Measurements from ENCODE around the gene CYP26C1. TPM values are rescaled to one million over a fixed set of nuclear protein-coding genes. Genes with fewer than 3 reads are reported as not detected.
A peak's percentile ranks its signal among the peaks of the same experiment; 100 is the strongest.

Gene CYP26C1
- total and polyA plus RNA-seq, 4 experiments from 2014 or later = 0.08 to 0.22 (median 0.20) TPM; not detected in 1

DNA sequence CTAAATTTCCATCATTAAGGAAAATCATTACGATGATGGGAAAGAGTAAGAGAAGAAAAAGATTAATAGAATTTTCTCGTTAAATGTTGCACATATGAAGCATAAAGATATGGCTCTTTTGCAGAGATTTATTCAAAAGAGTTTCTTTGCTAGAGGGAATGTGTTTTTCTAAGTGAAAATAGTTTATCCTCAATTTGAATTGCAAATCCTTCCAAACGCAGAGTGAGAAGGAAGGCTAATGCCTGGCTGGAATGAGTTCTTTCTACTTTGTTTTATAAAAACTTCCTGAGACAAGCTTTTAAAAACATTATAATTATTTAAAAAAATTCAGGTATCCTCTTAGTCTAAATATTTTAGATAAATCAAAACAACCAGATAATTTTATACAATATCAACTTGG, 27.2 kb downstream of the CYP26C1 start:
- H3K4me3 ChIP-seq (ENCODE audit: low read length in 2 of 2) = no peak overlapping the region
- H3K36me3 Mint-ChIP-seq = no peaks in the 10 kb centered on the region
- no peaks in the 10 kb centered on the region for H3K36me3 ChIP-seq (ENCODE audit: insufficient read depth, low read length)
- no peak overlapping the region for H3K4me3 Mint-ChIP-seq
- ChIA-PET CTCF (ENCODE audit: partially characterized antibody) (interaction anchor here (0.9 to 2.1 kb wide), 3 partner anchors 9 to 394 kb away, joined by 3 to 4 read pairs (median 4); partner anchors contain the start of gene MYOF), POLR2A (ENCODE audit: partially characterized antibody) (no interaction called here)
- H3K27me3 Mint-ChIP-seq = peaks cover 4 to 16% of the 10 kb centered on the region in 2 donors
- H3K27me3 ChIP-seq (ENCODE audit: insufficient read depth, low read length) = no peaks in the 10 kb centered on the region
- H3K27ac Mint-ChIP-seq = no peak overlapping the region
- no peaks in the 10 kb centered on the region for H3K4me1 Mint-ChIP-seq
- no peak overlapping the region for H3K27ac ChIP-seq (ENCODE audit: low read depth, low read length)
- H3K9me3 ChIP-seq (ENCODE audit: control insufficient read depth in 1 of 2, low read length in 2 of 2) = no peaks in the 10 kb centered on the region
- DNase-seq = no peak
- no peaks in the 10 kb centered on the region for H3K4me1 ChIP-seq (ENCODE audit: insufficient read depth, low read length)
- no peaks in the 10 kb centered on the region for H3K9me3 Mint-ChIP-seq
- intact Hi-C loops (cut with micrococcal nuclease) = no loop called here

DNA sequence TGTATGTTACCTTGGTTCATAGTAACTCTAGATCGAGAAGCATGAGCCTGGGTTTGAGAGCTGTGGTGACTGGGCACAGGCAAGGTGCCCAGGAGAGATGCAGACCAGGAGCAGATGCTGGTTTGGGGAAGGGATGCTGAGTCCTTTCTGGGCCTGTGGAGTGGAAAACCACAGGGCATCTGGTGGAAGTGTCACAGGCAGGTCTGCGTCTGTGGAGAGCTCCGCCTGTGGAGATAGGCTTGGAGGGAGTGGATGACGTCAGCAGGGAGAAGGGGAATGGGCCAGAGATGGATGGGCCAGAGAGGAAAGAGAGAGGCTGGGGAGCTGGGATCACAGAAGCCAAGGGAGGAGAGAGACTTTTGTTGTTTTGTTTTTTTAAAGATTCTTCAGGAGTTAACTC, 27.9 kb downstream of the CYP26C1 start:
- CTCF ChIA-PET (ENCODE audit: partially characterized antibody) = interaction anchor here (0.9 kb wide), 1 partner anchor 393 kb away, joined by 3 read pairs; the partner anchor contains the start of gene MYOF
- H3K27me3 Mint-ChIP-seq = peaks cover 6 to 13% of the 10 kb centered on the region in 2 donors
- H3K36me3 ChIP-seq (ENCODE audit: insufficient read depth, low read length) = no peaks in the 10 kb centered on the region
- H3K9me3 Mint-ChIP-seq = no peaks in the 10 kb centered on the region
- no peak overlapping the region for H3K4me3 ChIP-seq (ENCODE audit: low read length in 2 of 2)
- H3K27me3 ChIP-seq (ENCODE audit: insufficient read depth, low read length) = no peaks in the 10 kb centered on the region
- H3K27ac ChIP-seq (ENCODE audit: low read depth, low read length) = no peak overlapping the region
- H3K27ac Mint-ChIP-seq = no peak overlapping the region
- H3K4me1 ChIP-seq (ENCODE audit: insufficient read depth, low read length) = no peaks in the 10 kb centered on the region
- intact Hi-C loops (cut with micrococcal nuclease) = no loop called here
- no peaks in the 10 kb centered on the region for H3K4me1 Mint-ChIP-seq
- POLR2A ChIA-PET (ENCODE audit: partially characterized antibody) = no interaction called here
- H3K9me3 ChIP-seq (ENCODE audit: control insufficient read depth in 1 of 2, low read length in 2 of 2) = no peaks in the 10 kb centered on the region
- H3K4me3 Mint-ChIP-seq = peak overlapping the region in 1 of 8 donors; percentile 38
- no peaks in the 10 kb centered on the region for H3K36me3 Mint-ChIP-seq
- DNase-seq = no peak

DNA sequence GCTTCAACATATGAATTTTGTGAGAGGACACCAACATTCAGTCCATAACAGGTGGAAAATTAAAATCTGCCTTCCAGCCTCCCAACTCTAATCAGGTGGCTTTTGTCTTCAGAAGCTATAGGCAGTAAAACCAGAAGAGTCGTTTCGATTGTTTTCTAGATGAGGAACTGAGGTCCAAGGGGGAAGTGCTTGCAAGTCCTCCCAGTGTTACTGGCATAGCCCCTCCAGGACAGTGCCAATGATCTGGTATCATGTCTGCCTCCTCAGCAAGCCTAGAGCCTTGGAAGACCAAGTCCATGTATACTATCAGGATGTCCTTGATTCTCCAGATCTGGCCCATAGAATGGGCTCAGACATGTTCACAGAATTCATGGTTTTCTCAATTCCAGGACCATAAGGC, 30.0 kb downstream of the CYP26C1 start:
- H3K4me1 Mint-ChIP-seq = no peaks in the 10 kb centered on the region
- H3K36me3 Mint-ChIP-seq = no peaks in the 10 kb centered on the region
- H3K9me3 Mint-ChIP-seq = no peaks in the 10 kb centered on the region
- H3K27me3 ChIP-seq (ENCODE audit: insufficient read depth, low read length) = no peaks in the 10 kb centered on the region
- POLR2A ChIA-PET (ENCODE audit: partially characterized antibody) = no interaction called here
- intact Hi-C loops (cut with micrococcal nuclease) = no loop called here
- H3K4me1 ChIP-seq (ENCODE audit: insufficient read depth, low read length) = no peaks in the 10 kb centered on the region
- peaks cover 6 to 13% of the 10 kb centered on the region in 2 donors for H3K27me3 Mint-ChIP-seq
- H3K27ac Mint-ChIP-seq = no peak overlapping the region
- H3K27ac ChIP-seq (ENCODE audit: low read depth, low read length) = no peak overlapping the region
- no peaks in the 10 kb centered on the region for H3K9me3 ChIP-seq (ENCODE audit: control insufficient read depth in 1 of 2, low read length in 2 of 2)
- H3K36me3 ChIP-seq (ENCODE audit: insufficient read depth, low read length) = no peaks in the 10 kb centered on the region
- DNase-seq = no peak
- CTCF ChIA-PET (ENCODE audit: partially characterized antibody) = no interaction called here
- no peak overlapping the region for H3K4me3 Mint-ChIP-seq
- H3K4me3 ChIP-seq (ENCODE audit: low read length in 2 of 2) = no peak overlapping the region

DNA sequence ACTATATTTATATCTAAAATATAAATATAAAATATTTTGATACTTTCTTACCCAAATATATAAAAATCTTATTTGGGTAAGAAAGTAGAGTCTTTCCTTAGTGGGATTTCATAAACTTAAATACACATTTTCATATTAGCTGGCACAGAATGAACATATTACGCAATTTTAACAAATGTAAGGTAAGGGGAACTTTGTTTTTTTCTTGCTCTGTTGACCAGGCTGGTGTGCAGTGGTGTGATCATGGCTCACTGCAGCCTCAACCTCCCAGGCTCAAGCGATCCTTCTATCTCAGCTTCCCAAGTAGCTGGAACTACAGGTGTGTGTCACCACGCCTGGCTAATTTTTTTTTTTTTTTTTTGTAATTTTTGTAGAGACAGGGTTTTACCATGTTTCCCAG, 31.4 kb downstream of the CYP26C1 start:
- POLR2A ChIA-PET (ENCODE audit: partially characterized antibody) = no interaction called here
- Histone ChIP-seq H3K27ac (ENCODE audit: low read depth, low read length) (no peak overlapping the region), H3K4me3 (ENCODE audit: low read length in 2 of 2) (no peak overlapping the region), H3K27me3 (ENCODE audit: insufficient read depth, low read length) (no peaks in the 10 kb centered on the region), H3K4me1 (ENCODE audit: insufficient read depth, low read length) (no peaks in the 10 kb centered on the region), H3K36me3 (ENCODE audit: insufficient read depth, low read length) (no peaks in the 10 kb centered on the region), H3K9me3 (ENCODE audit: control insufficient read depth in 1 of 2, low read length in 2 of 2) (no peaks in the 10 kb centered on the region)
- DNase-seq = no peak
- CTCF ChIA-PET (ENCODE audit: partially characterized antibody) = interaction anchor here (0.7 kb wide), 1 partner anchor 313 kb away, joined by 3 read pairs; no protein-coding TSS in a partner anchor
- intact Hi-C loops (cut with micrococcal nuclease) = no loop called here
- H3K27me3 Mint-ChIP-seq = peaks cover 6 to 10% of the 10 kb centered on the region in 2 donors
- H3K9me3 Mint-ChIP-seq = no peaks in the 10 kb centered on the region
- no peak overlapping the region for H3K27ac Mint-ChIP-seq
- H3K36me3 Mint-ChIP-seq = no peaks in the 10 kb centered on the region
- H3K4me3 Mint-ChIP-seq = no peak overlapping the region
- H3K4me1 Mint-ChIP-seq = no peaks in the 10 kb centered on the region

DNA sequence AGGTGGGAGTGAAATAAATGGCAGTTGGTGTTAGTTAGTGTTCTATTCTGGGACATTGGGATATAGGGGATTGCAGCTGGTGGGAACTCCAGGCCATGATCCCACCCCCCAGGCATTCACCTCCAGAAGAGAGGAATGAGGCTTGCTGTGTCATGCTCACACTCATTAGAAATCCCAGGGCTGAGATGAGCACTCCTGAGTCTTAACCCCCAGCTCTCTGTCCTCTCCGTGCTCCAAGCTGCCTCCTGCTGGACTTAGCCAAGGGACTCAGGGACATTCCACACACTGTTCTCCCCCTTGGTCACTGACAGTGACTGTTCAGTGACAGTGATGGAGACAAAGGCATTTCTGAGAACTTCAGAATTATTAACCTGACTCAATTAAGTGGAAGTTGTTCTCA, 34.6 kb downstream of the CYP26C1 start:
- H3K36me3 Mint-ChIP-seq = no peaks in the 10 kb centered on the region
- peaks cover 0 to 2% of the 10 kb centered on the region in 2 donors for H3K27me3 Mint-ChIP-seq
- Histone ChIP-seq H3K36me3 (ENCODE audit: insufficient read depth, low read length) (no peaks in the 10 kb centered on the region), H3K27me3 (ENCODE audit: insufficient read depth, low read length) (no peaks in the 10 kb centered on the region), H3K9me3 (ENCODE audit: control insufficient read depth in 1 of 2, low read length in 2 of 2) (no peaks in the 10 kb centered on the region), H3K27ac (ENCODE audit: low read depth, low read length) (no peak overlapping the region), H3K4me1 (ENCODE audit: insufficient read depth, low read length) (no peaks in the 10 kb centered on the region), H3K4me3 (ENCODE audit: low read length in 2 of 2) (no peak overlapping the region)
- intact Hi-C loops (cut with micrococcal nuclease) = no loop called here
- ChIA-PET CTCF (ENCODE audit: partially characterized antibody) (interaction anchor here (1.3 kb wide), 1 partner anchor 21 kb away, joined by 4 read pairs; no protein-coding TSS in a partner anchor), POLR2A (ENCODE audit: partially characterized antibody) (no interaction called here)
- no peaks in the 10 kb centered on the region for H3K4me1 Mint-ChIP-seq
- peaks cover 0 to 2% (median 0%) of the 10 kb centered on the region in 8 donors for H3K9me3 Mint-ChIP-seq
- no peak overlapping the region for H3K4me3 Mint-ChIP-seq
- H3K27ac Mint-ChIP-seq = no peak overlapping the region
- DNase-seq = no peak

DNA sequence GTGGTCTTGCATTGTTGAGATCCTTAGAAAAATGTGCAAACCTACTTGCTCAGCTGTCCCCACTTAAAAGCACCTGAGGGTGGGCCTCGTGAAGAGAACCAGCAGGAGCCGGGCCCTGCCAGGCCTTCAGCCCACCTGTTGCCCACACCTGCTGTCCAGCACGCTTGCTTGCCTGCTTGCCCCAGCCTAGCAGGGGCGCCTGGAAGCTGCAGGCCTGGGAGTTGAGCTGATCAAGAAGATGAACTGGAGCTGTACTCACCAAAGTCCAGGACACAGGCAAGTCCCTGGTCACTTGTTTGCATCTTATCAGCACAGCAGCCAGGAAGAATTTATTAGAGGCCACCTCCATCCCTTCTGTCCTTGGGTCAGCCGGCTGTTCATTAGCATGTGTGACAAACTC, 36.3 kb downstream of the CYP26C1 start:
- no peak overlapping the region for H3K27ac Mint-ChIP-seq
- ChIA-PET POLR2A (ENCODE audit: partially characterized antibody) (interaction anchor here (0.7 kb wide), 1 partner anchor 9 kb away, joined by 3 read pairs; no protein-coding TSS in a partner anchor), CTCF (ENCODE audit: partially characterized antibody) (interaction anchor here (1.6 kb wide), 1 partner anchor 10 kb away, joined by 4 read pairs; no protein-coding TSS in a partner anchor)
- no peaks in the 10 kb centered on the region for H3K4me1 Mint-ChIP-seq
- peaks cover 0 to 2% (median 0%) of the 10 kb centered on the region in 8 donors for H3K9me3 Mint-ChIP-seq
- no peak overlapping the region for H3K27ac ChIP-seq (ENCODE audit: low read depth, low read length)
- H3K4me3 ChIP-seq (ENCODE audit: low read length in 2 of 2) = no peak overlapping the region
- peaks cover 0 to 2% of the 10 kb centered on the region in 2 donors for H3K27me3 Mint-ChIP-seq
- H3K4me1 ChIP-seq (ENCODE audit: insufficient read depth, low read length) = no peaks in the 10 kb centered on the region
- no peaks in the 10 kb centered on the region for H3K9me3 ChIP-seq (ENCODE audit: control insufficient read depth in 1 of 2, low read length in 2 of 2)
- no peaks in the 10 kb centered on the region for H3K36me3 ChIP-seq (ENCODE audit: insufficient read depth, low read length)
- no peaks in the 10 kb centered on the region for H3K27me3 ChIP-seq (ENCODE audit: insufficient read depth, low read length)
- no peak overlapping the region for H3K4me3 Mint-ChIP-seq
- intact Hi-C loops (cut with micrococcal nuclease) = no loop called here
- DNase-seq = no peak
- no peaks in the 10 kb centered on the region for H3K36me3 Mint-ChIP-seq

DNA sequence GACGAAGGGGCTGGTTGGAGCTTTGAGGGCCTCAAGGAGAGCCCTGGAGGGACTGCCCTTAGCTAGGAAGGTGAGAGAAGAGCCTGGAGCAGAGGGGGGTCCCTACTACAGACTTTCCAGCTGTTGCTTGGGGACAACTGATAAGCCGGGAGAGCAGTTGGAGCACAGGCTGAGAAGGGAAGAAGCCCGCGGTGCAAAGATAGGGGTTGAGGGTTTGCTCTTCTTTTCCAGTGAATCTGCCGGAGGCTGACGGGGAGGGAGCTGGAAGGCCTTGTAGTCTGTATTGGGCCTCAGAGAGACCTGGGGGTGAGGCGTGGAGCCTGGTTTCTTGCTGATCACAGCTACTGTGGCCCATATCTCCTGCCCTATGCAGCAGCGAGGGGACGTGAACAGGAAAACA, 36.8 kb downstream of the CYP26C1 start:
- H3K9me3 Mint-ChIP-seq = peaks cover 0 to 2% (median 0%) of the 10 kb centered on the region in 8 donors
- peak overlapping the region in 1 of 7 donors; percentile 55 for H3K27ac Mint-ChIP-seq
- no peaks in the 10 kb centered on the region for H3K4me1 Mint-ChIP-seq
- POLR2A ChIA-PET (ENCODE audit: partially characterized antibody) = interaction anchor here (0.7 kb wide), 1 partner anchor 9 kb away, joined by 3 read pairs; no protein-coding TSS in a partner anchor
- peaks cover 0 to 2% of the 10 kb centered on the region in 2 donors for H3K27me3 Mint-ChIP-seq
- CTCF ChIA-PET (ENCODE audit: partially characterized antibody) = interaction anchor here (1.6 kb wide), 1 partner anchor 11 kb away, joined by 4 read pairs; no protein-coding TSS in a partner anchor
- H3K4me3 ChIP-seq (ENCODE audit: low read length in 2 of 2) = no peak overlapping the region
- H3K27me3 ChIP-seq (ENCODE audit: insufficient read depth, low read length) = no peaks in the 10 kb centered on the region
- intact Hi-C loops (cut with micrococcal nuclease) = no loop called here
- H3K4me3 Mint-ChIP-seq = peak overlapping the region in 1 of 8 donors; percentile 17
- H3K36me3 Mint-ChIP-seq = no peaks in the 10 kb centered on the region
- no peak for DNase-seq
- H3K27ac ChIP-seq (ENCODE audit: low read depth, low read length) = no peak overlapping the region
- no peaks in the 10 kb centered on the region for H3K36me3 ChIP-seq (ENCODE audit: insufficient read depth, low read length)
- no peaks in the 10 kb centered on the region for H3K9me3 ChIP-seq (ENCODE audit: control insufficient read depth in 1 of 2, low read length in 2 of 2)
- no peaks in the 10 kb centered on the region for H3K4me1 ChIP-seq (ENCODE audit: insufficient read depth, low read length)
